NT2/D1 (cell line): ENCODE data around the gene FAM219B.

Source experiments
- DNase-seq: peaks from one replicate; pipeline ENCODE4 v3.0.0-alpha.2; 2011; ENCODE audit warnings: low read depth, low spot score
- H3K27me3 ChIP-seq: 2 replicates; pipeline ENCODE4 v1.6.0; 2011; ENCODE audit warnings: mild to moderate bottlenecking; ENCODE audit not compliant: insufficient read length, insufficient read depth
- H3K36me3 ChIP-seq: 2 replicates; pipeline ENCODE4 v1.6.1; 2011; ENCODE audit warnings: mild to moderate bottlenecking, low read length, mixed read lengths; ENCODE audit not compliant: insufficient read depth, insufficient read length
- H3K4me1 ChIP-seq: 2 replicates; pipeline ENCODE4 v1.5.1; 2011; ENCODE audit not compliant: insufficient read depth, insufficient read length
- H3K4me3 ChIP-seq: 2 replicates; pipeline ENCODE4 v1.5.1; 2011; ENCODE audit warnings: low read depth; ENCODE audit not compliant: insufficient read length
- H3K9ac ChIP-seq: 2 replicates; pipeline ENCODE4 v1.6.0; 2011; ENCODE audit warnings: low read depth; ENCODE audit not compliant: insufficient read length
- H3K9me3 ChIP-seq: 2 replicates; pipeline ENCODE4 v1.5.1; 2011; ENCODE audit warnings: mild to moderate bottlenecking, low read length; ENCODE audit not compliant: insufficient read depth
- SUZ12 ChIP-seq: IDR thresholded peaks from 2 replicates; pipeline ENCODE4 v1.6.1; 2011; ENCODE audit not compliant: insufficient read length, insufficient read depth; ENCODE audit errors: extremely low read depth
- YY1 ChIP-seq: IDR thresholded peaks from 2 replicates; pipeline ENCODE4 v1.6.1; 2011; ENCODE audit not compliant: insufficient read length, insufficient read depth
- ZNF274 ChIP-seq: IDR thresholded peaks from 2 replicates; pipeline ENCODE4 v1.6.1; 2011; ENCODE audit warnings: mild to moderate bottlenecking, low read depth, low read length

Gene FAM219B

DNA sequence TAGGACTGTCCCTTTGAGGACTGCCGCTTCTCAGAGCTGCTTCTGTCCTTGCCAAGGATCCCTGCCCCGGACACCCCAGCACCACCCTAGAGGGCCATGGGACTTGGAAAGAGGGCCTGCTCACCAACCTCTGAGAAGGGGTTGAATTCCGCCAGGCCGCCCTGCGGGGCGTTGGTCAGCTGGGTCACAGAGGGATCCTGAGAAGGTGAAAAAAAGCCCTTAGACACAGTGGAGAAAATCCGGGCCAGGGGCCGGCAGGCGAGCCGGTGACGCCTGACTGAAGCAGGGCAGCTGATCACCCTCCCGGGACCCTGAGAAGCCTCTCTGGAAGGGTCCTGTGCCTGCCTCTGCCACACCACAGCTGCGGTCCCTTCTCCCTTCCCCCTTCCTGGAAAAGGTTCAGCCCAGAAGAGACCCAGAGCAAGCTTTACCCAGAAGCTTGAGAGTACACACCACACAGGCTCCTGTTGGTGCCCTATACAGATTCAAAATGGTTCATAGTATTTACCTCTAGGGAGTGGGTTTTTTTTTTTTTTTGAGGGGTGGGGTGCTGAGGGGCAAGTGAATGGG lies 52.1 kb downstream of the FAM219B start:
- TF ChIP-seq ZNF274, result no peak
- TF ChIP-seq YY1, result no peak
- TF ChIP-seq SUZ12, result no peak
- no peaks in the 10 kb centered on the region for H3K27me3 ChIP-seq
- peaks cover 9% of the 10 kb centered on the region for H3K4me1 ChIP-seq
- DNase-seq, result no peak
- peak overlapping the region; percentile 50 for H3K9ac ChIP-seq
- peaks cover 59% of the 10 kb centered on the region for H3K36me3 ChIP-seq
- H3K4me3 ChIP-seq, result no peak overlapping the region
- H3K9me3 ChIP-seq, result no peaks in the 10 kb centered on the region

GRCh38 chr15:74851960-74852359 lies 54.7 kb downstream of the FAM219B start:
- H3K9ac ChIP-seq, result peak overlapping the region; percentile 6
- H3K4me3 ChIP-seq, result no peak overlapping the region
- H3K27me3 ChIP-seq, result no peaks in the 10 kb centered on the region
- DNase-seq, result no peak
- peaks cover 69% of the 10 kb centered on the region for H3K36me3 ChIP-seq
- H3K4me1 ChIP-seq, result peaks cover 9% of the 10 kb centered on the region
- H3K9me3 ChIP-seq, result no peaks in the 10 kb centered on the region
- TF ChIP-seq SUZ12 (no peak), YY1 (no peak), ZNF274 (no peak)

- no peak for DNase-seq
- Histone ChIP-seq H3K9ac (no peak overlapping the region), H3K9me3 (no peaks in the 10 kb centered on the region), H3K36me3 (peaks cover 77% of the 10 kb centered on the region), H3K27me3 (no peaks in the 10 kb centered on the region), H3K4me3 (no peak overlapping the region), H3K4me1 (peaks cover 9% of the 10 kb centered on the region)
- TF ChIP-seq YY1, result no peak
- no peak for TF ChIP-seq ZNF274
- no peak for TF ChIP-seq SUZ12
These were observed 56.3 kb downstream of the FAM219B start for GRCh38 chr15:74850393-74850792.
